ENCODE data around the gene PRKACB. TPM values are rescaled to one million over a fixed set of nuclear protein-coding genes. Genes with fewer than 3 reads are reported as not detected.

Gene PRKACB
- total RNA-seq, 1 experiment from 2014 or later, result 135 TPM

GRCh38 chr1:84121360-84121759, 22.7 kb upstream of the PRKACB start:
- no TSS peak for BruUV-seq (replicated peaks)
- H3K27ac ChIP-seq (ENCODE audit: low read depth, low read length), result no peak overlapping the region
- H4K20me1 ChIP-seq (ENCODE audit: insufficient read depth), result no peaks in the 10 kb centered on the region
- H3K79me2 ChIP-seq (ENCODE audit: insufficient read depth, low read length), result no peaks in the 10 kb centered on the region
- H3K4me1 ChIP-seq (ENCODE audit: control insufficient read depth in 1 of 2, insufficient read depth in 2 of 2, low read length in 2 of 2), result peaks cover 0 to 3% of the 10 kb centered on the region in 2 experiments; a peak in 1 of 4 replicates
- TF ChIP-seq CBX3 (IDR thresholded peaks at IDR 0.05; ENCODE audit: low read depth), result no peak
- TF ChIP-seq CEBPB (IDR thresholded peaks at IDR 0.05; ENCODE audit: low read depth), result no peak
- no peak for TF ChIP-seq POLR2A (IDR thresholded peaks at IDR 0.05; ENCODE audit: borderline replicate concordance, extremely low read depth, insufficient read depth, insufficient read length)
- no peak for TF ChIP-seq ZBTB33 (IDR thresholded peaks at IDR 0.05; ENCODE audit: extremely low read depth, insufficient replicate concordance, low read length)
- TF ChIP-seq, protein P1, sequence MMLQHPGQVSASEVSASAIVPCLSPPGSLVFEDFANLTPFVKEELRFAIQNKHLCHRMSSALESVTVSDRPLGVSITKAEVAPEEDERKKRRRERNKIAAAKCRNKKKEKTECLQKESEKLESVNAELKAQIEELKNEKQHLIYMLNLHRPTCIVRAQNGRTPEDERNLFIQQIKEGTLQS (IDR thresholded peaks at IDR 0.05), result no peak
- TF ChIP-seq EZH2 (IDR thresholded peaks at IDR 0.05), result no peak
- no peak for TF ChIP-seq ZFX (IDR thresholded peaks at IDR 0.05)
- TF ChIP-seq SP1 (IDR thresholded peaks at IDR 0.05; ENCODE audit: low read depth), result no peak
- no peak for TF ChIP-seq YY1 (IDR thresholded peaks at IDR 0.05; ENCODE audit: extremely low read depth, insufficient replicate concordance, low read depth, low read length)
- ATAC-seq, result no peak
- intact Hi-C loops (cut with micrococcal nuclease), result no loop called here
- H2AFZ ChIP-seq (ENCODE audit: low read depth, low read length, poor library complexity, severe bottlenecking), result no peak overlapping the region
- H3K36me3 ChIP-seq (ENCODE audit: control insufficient read depth in 1 of 2, insufficient read depth in 2 of 2, low read length in 2 of 2), result no peaks in the 10 kb centered on the region
- no peak overlapping the region for H3K4me2 ChIP-seq (ENCODE audit: low read length)
- CTCF ChIA-PET, result interaction anchor here (0.9 to 1.6 kb wide), 3 partner anchors 18 to 214 kb away, joined by 3 read pairs; no protein-coding TSS in a partner anchor
- no peak for DNase-seq (ENCODE audit: low read depth, low spot score)
- no peak overlapping the region for H3K9ac ChIP-seq (ENCODE audit: low read length)
- H3K9me3 ChIP-seq (ENCODE audit: control insufficient read depth in 1 of 2, insufficient read depth in 1 of 2, low read depth in 1 of 2, low read length in 2 of 2), result no peaks in the 10 kb centered on the region
- RAD21 ChIA-PET (ENCODE audit: low non-redundant PET in 1 of 2, low total read pairs in 2 of 2, uncharacterized antibody in 2 of 2, unreplicated experiment in 2 of 2), result no interaction called here
- no peaks in the 10 kb centered on the region for H3K9me2 ChIP-seq (ENCODE audit: insufficient read depth)
- POLR2A ChIA-PET, result no interaction called here
- no peak overlapping the region for H3K4me3 ChIP-seq (replicated peaks in 1 of 2; ENCODE audit: low read depth in 1 of 2, low read length in 2 of 2)
- H3K27me3 ChIP-seq (ENCODE audit: insufficient read depth, low read length), result no peaks in the 10 kb centered on the region

Data from HCT116 (cell line).